Lower leg skin (tissue), 4 donors: ENCODE results near the gene TIMM44. TPM values are rescaled to one million over a fixed set of nuclear protein-coding genes. Genes with fewer than 3 reads are reported as not detected.

Experiments
- DNase-seq, 2 donors: peaks; one replicate each; pipeline ENCODE4 v3.0.0-alpha.2; 2019; ENCODE audit warnings: low spot score in 2 of 2
- H3K4me3 ChIP-seq: fragments of 200-600 bp; sonication (generic); 2 replicates; pipeline ENCODE4 v1.5.1; 2017; ENCODE audit warnings: mild to moderate bottlenecking, low read depth; ENCODE audit not compliant: poor library complexity, severe bottlenecking
- CTCF ChIP-seq, 3 donors: fragments of 450-650 bp; IDR thresholded peaks; one replicate each; pipeline ENCODE4 v1.5.1; 2016; ENCODE audit warnings: antibody characterized with exemption in 3 of 3, mild to moderate bottlenecking in 3 of 3, moderate library complexity in 2 of 3
- POLR2A ChIP-seq, 2 donors: fragments of 450-650 bp; IDR thresholded peaks; one replicate each; pipeline ENCODE4 v1.6.1; 2016 to 2017; ENCODE audit warnings: antibody characterized with exemption in 2 of 2, mild to moderate bottlenecking in 1 of 2, moderate library complexity in 1 of 2
- WGBS, 2 donors: methylation state at CpG; one replicate each; pipeline ENCODE4 v1.1.5; 2018; 5-methylcytosine and 5-hydroxymethylcytosine counted together
- intact Hi-C: fragments of 100-400 bp; cut with DNase I; formaldehyde crosslinking; loops from one replicate; pipeline ENCODE4 v1.15.0; 2023; ENCODE audit warnings: low total_unique reads
- total RNA-seq, 4 donors: library from RNA; depleted of rRNA; stranded (reverse); fragments of >200 nt; gene quantifications; one replicate each; pipeline ENCODE4 v1.1.0, GENCODE V29; 2016

The TIMM44 gene
- total RNA-seq, 4 donors from 2014 or later, result 36.8 to 119 (median 51.7) TPM

GRCh38 chr19:7910321-7911161 is 32.9 kb downstream of the TIMM44 start:
- WGBS, 2 donors, result 89 to 91% methylated on average over 54 of the region's 54 CpGs
- TF ChIP-seq CTCF (IDR thresholded peaks at IDR 0.05) (no peak), POLR2A (IDR thresholded peaks at IDR 0.05) (no peak)
- intact Hi-C loops, result no loop called here

GRCh38 chr19:7909471-7910067 is 33.9 kb downstream of the TIMM44 start:
- intact Hi-C loops, result no loop called here
- H3K4me3 ChIP-seq, result no peak overlapping the region
- 91 to 94% methylated on average over 15 to 18 of the region's 21 CpGs for WGBS, 2 donors
- TF ChIP-seq POLR2A (IDR thresholded peaks at IDR 0.05) (no peak), CTCF (IDR thresholded peaks at IDR 0.05) (no peak)
- DNase-seq, result no peak

More at GRCh38 chr19:7910321-7911161, 32.9 kb downstream of the TIMM44 start:
- H3K4me3 ChIP-seq, result no peak overlapping the region
- no peak for DNase-seq

GRCh38 chr19:7908742-7909461 is 34.6 kb downstream of the TIMM44 start:
- no peak for DNase-seq
- TF ChIP-seq POLR2A (IDR thresholded peaks at IDR 0.05) (no peak), CTCF (IDR thresholded peaks at IDR 0.05) (no peak)
- intact Hi-C loops, result no loop called here
- WGBS, 2 donors, result 73 to 85% methylated on average over 13 to 17 of the region's 19 CpGs
- H3K4me3 ChIP-seq, result no peak overlapping the region

- DNase-seq, result no peak
- intact Hi-C loops, result no loop called here
- WGBS, 2 donors, result 76% methylated on average over 14 of the region's 14 CpGs
- H3K4me3 ChIP-seq, result no peak overlapping the region
- TF ChIP-seq POLR2A (IDR thresholded peaks at IDR 0.05) (no peak), CTCF (IDR thresholded peaks at IDR 0.05) (no peak)
These were observed 35.3 kb downstream of the TIMM44 start for GRCh38 chr19:7908078-7908699.

GRCh38 chr19:7907544-7907943 is 35.9 kb downstream of the TIMM44 start:
- intact Hi-C loops, result no loop called here
- no peak for DNase-seq

More at GRCh38 chr19:7907544-7907943, 35.9 kb downstream of the TIMM44 start:
- 77 to 82% methylated on average over 11 of the region's 11 CpGs for WGBS, 2 donors
- H3K4me3 ChIP-seq, result no peak overlapping the region
- no peak for TF ChIP-seq POLR2A (IDR thresholded peaks at IDR 0.05)
- no peak for TF ChIP-seq CTCF (IDR thresholded peaks at IDR 0.05)
